Thoracic aorta (tissue), 2 donors: ENCODE measurements around the gene IFNA1. TPM values are rescaled to one million over a fixed set of nuclear protein-coding genes. Genes with fewer than 3 reads are reported as not detected.
"Not testable (repeated sequence)": the region's sequence is repeated elsewhere in the genome, so short reads cannot be mapped to it uniquely, and the experiment has no call there.

Experiments
- ATAC-seq: fragments of 150-250 bp; one replicate; pipeline ENCODE4 v1.8.0; 2017; ENCODE audit warnings: low read depth; ENCODE audit not compliant: insufficient number of reproducible peaks, low FRiP score
- DNase-seq: peaks from one replicate; pipeline ENCODE4 v3.0.0-alpha.2; 2020; ENCODE audit warnings: low spot score
- H3K27ac ChIP-seq, 2 donors: fragments of 200-600 bp; sonication (generic); 1 replicate in 1 of 2; 2 replicates in 1 of 2; pipeline ENCODE4 v1.5.1; 2016; ENCODE audit warnings: mild to moderate bottlenecking in 2 of 2, moderate library complexity in 2 of 2
- H3K27me3 ChIP-seq: fragments of 200-600 bp; sonication (generic); replicated peaks from 2 replicates; pipeline ENCODE4 v1.6.0; 2016; ENCODE audit warnings: mild to moderate bottlenecking; ENCODE audit not compliant: insufficient read depth
- H3K36me3 ChIP-seq: fragments of 200-600 bp; sonication (generic); one replicate; pipeline ENCODE4 v1.5.1; 2016
- H3K4me1 ChIP-seq, 2 donors: fragments of 200-600 bp; sonication (generic); 1 replicate in 1 of 2; 2 replicates in 1 of 2; pipeline versions ENCODE4 v1.5.1 to v1.6.0; 2016; ENCODE audit warnings: low read depth in 2 of 2, mild to moderate bottlenecking in 1 of 2; ENCODE audit not compliant: control insufficient read depth in 1 of 2
- H3K4me3 ChIP-seq: fragments of 200-600 bp; sonication (generic); 2 replicates; pipeline ENCODE4 v1.5.1; 2016; ENCODE audit warnings: mild to moderate bottlenecking
- H3K9me3 ChIP-seq: fragments of 200-600 bp; sonication (generic); 2 replicates; pipeline ENCODE4 v1.5.1; 2016
- CTCF ChIP-seq: fragments of 200-600 bp; sonication (generic); IDR thresholded peaks from one replicate; pipeline ENCODE4 v1.5.1; 2019; ENCODE audit warnings: antibody characterized with exemption
- total RNA-seq, 2 donors: library from RNA; depleted of rRNA; stranded (reverse); fragments of >200 nt; gene quantifications; one replicate each; pipeline versions ENCODE4 v1.1.0 to v1.2.3, GENCODE V29; 2016

The IFNA1 gene
- total RNA-seq, 2 donors from 2014 or later, result not detected

GRCh38 chr9:21432672-21433425 lies 7.4 kb upstream of the IFNA1 start:
- no peaks in the 10 kb centered on the region for H3K9me3 ChIP-seq
- no peaks in the 10 kb centered on the region for H3K36me3 ChIP-seq
- peaks cover 4% of the 10 kb centered on the region for H3K27me3 ChIP-seq
- no peak overlapping the region for H3K27ac ChIP-seq
- ATAC-seq, result no peak
- no peak for DNase-seq
- H3K4me1 ChIP-seq, result no peaks in the 10 kb centered on the region
- no peak for TF ChIP-seq CTCF
- no peak overlapping the region for H3K4me3 ChIP-seq

- no peak for TF ChIP-seq CTCF
- Histone ChIP-seq H3K27me3 (peaks cover 4% of the 10 kb centered on the region), H3K27ac (no peak overlapping the region), H3K4me1 (no peaks in the 10 kb centered on the region), H3K36me3 (no peaks in the 10 kb centered on the region), H3K4me3 (no peak overlapping the region), H3K9me3 (no peaks in the 10 kb centered on the region)
- no peak for DNase-seq
- no peak for ATAC-seq
Observed at GRCh38 chr9:21434202-21435014, 5.8 kb upstream of the IFNA1 start.

- not testable (repeated sequence) for H3K4me1 ChIP-seq, H3K4me3 ChIP-seq, DNase-seq, ATAC-seq, H3K36me3 ChIP-seq, H3K27ac ChIP-seq, H3K27me3 ChIP-seq, H3K9me3 ChIP-seq
Observed at GRCh38 chr9:21435015-21435383, 5.2 kb upstream of the IFNA1 start.

GRCh38 chr9:21443849-21444625 lies 3.8 kb downstream of the IFNA1 start:
- H3K36me3 ChIP-seq, result no peaks in the 10 kb centered on the region
- no peak overlapping the region for H3K27ac ChIP-seq
- ATAC-seq, result no peak
- H3K4me1 ChIP-seq, result no peaks in the 10 kb centered on the region
- no peak for DNase-seq
- H3K27me3 ChIP-seq, result no peaks in the 10 kb centered on the region
- H3K9me3 ChIP-seq, result no peaks in the 10 kb centered on the region
- no peak overlapping the region for H3K4me3 ChIP-seq
- no peak for TF ChIP-seq CTCF

- not testable (repeated sequence) for H3K27me3 ChIP-seq, ATAC-seq, H3K36me3 ChIP-seq, DNase-seq, H3K4me1 ChIP-seq, H3K27ac ChIP-seq, H3K9me3 ChIP-seq, H3K4me3 ChIP-seq
Observed at GRCh38 chr9:21449312-21449711, 9.1 kb downstream of the IFNA1 start.
